ES-I3 (cell line): Measurements from ENCODE around the gene TMA7.

Experiments used
- H3K36me3 ChIP-seq: 2 replicates; pipeline ENCODE4 v1.6.1; 2013; ENCODE audit warnings: mild to moderate bottlenecking, low read length, control low read depth, moderate library complexity; ENCODE audit not compliant: insufficient read depth
- H3K4me1 ChIP-seq: 2 replicates; pipeline ENCODE4 v1.6.1; 2013; ENCODE audit warnings: mild to moderate bottlenecking, control low read depth, low read length; ENCODE audit not compliant: insufficient read depth
- H3K9ac ChIP-seq: 2 replicates; pipeline ENCODE4 v1.6.1; 2013; ENCODE audit warnings: low read depth, mild to moderate bottlenecking, low read length, moderate library complexity
- H3K9me3 ChIP-seq: 2 replicates; pipeline ENCODE4 v1.6.1; 2013; ENCODE audit warnings: mild to moderate bottlenecking, low read length, moderate library complexity; ENCODE audit not compliant: control insufficient read depth, insufficient read depth

TMA7 gene

GRCh38 chr3:48404440-48405342 is 35.4 kb upstream of the TMA7 start:
- Histone ChIP-seq H3K36me3 (peaks cover 14% of the 10 kb centered on the region), H3K4me1 (no peaks in the 10 kb centered on the region), H3K9me3 (no peaks in the 10 kb centered on the region), H3K9ac (no peak overlapping the region)

- H3K36me3 ChIP-seq = peaks cover 14% of the 10 kb centered on the region
- H3K9ac ChIP-seq = no peak overlapping the region
- no peaks in the 10 kb centered on the region for H3K4me1 ChIP-seq
- H3K9me3 ChIP-seq = no peaks in the 10 kb centered on the region
These were observed 34.6 kb upstream of the TMA7 start for GRCh38 chr3:48405343-48405881.

- Histone ChIP-seq H3K36me3 (peaks cover 14% of the 10 kb centered on the region), H3K9me3 (no peaks in the 10 kb centered on the region), H3K9ac (no peak overlapping the region), H3K4me1 (no peaks in the 10 kb centered on the region)
These were observed 34.1 kb upstream of the TMA7 start for GRCh38 chr3:48405971-48406370.

GRCh38 chr3:48406443-48407431 is 33.3 kb upstream of the TMA7 start:
- no peaks in the 10 kb centered on the region for H3K9me3 ChIP-seq
- H3K4me1 ChIP-seq = no peaks in the 10 kb centered on the region
- H3K9ac ChIP-seq = no peak overlapping the region
- peaks cover 17% of the 10 kb centered on the region for H3K36me3 ChIP-seq

- Histone ChIP-seq H3K9me3 (no peaks in the 10 kb centered on the region), H3K4me1 (no peaks in the 10 kb centered on the region), H3K36me3 (peaks cover 17% of the 10 kb centered on the region)
These were observed 32.4 kb upstream of the TMA7 start for GRCh38 chr3:48407542-48408099.

GRCh38 chr3:48408823-48409281 is 31.2 kb upstream of the TMA7 start:
- Histone ChIP-seq H3K4me1 (no peaks in the 10 kb centered on the region), H3K9me3 (no peaks in the 10 kb centered on the region), H3K9ac (no peak overlapping the region), H3K36me3 (peaks cover 14% of the 10 kb centered on the region)

More at GRCh38 chr3:48407542-48408099, 32.4 kb upstream of the TMA7 start:
- no peak overlapping the region for H3K9ac ChIP-seq

GRCh38 chr3:48409291-48410201 is 30.5 kb upstream of the TMA7 start:
- H3K4me1 ChIP-seq = no peaks in the 10 kb centered on the region
- H3K36me3 ChIP-seq = peaks cover 14% of the 10 kb centered on the region
- H3K9ac ChIP-seq = no peak overlapping the region
- H3K9me3 ChIP-seq = no peaks in the 10 kb centered on the region

- Histone ChIP-seq H3K4me1 (no peaks in the 10 kb centered on the region), H3K36me3 (peaks cover 14% of the 10 kb centered on the region), H3K9me3 (no peaks in the 10 kb centered on the region), H3K9ac (no peak overlapping the region)
These were observed 29.6 kb upstream of the TMA7 start for GRCh38 chr3:48410205-48411040.

- no peaks in the 10 kb centered on the region for H3K9me3 ChIP-seq
- no peaks in the 10 kb centered on the region for H3K4me1 ChIP-seq
- H3K36me3 ChIP-seq = peaks cover 14% of the 10 kb centered on the region
- H3K9ac ChIP-seq = no peak overlapping the region
These were observed 28.9 kb upstream of the TMA7 start for GRCh38 chr3:48411041-48411588.

GRCh38 chr3:48411606-48412374 is 28.3 kb upstream of the TMA7 start:
- H3K9me3 ChIP-seq = no peaks in the 10 kb centered on the region
- no peaks in the 10 kb centered on the region for H3K4me1 ChIP-seq
- no peak overlapping the region for H3K9ac ChIP-seq
- peaks cover 14% of the 10 kb centered on the region for H3K36me3 ChIP-seq

GRCh38 chr3:48412375-48413001 is 27.6 kb upstream of the TMA7 start:
- Histone ChIP-seq H3K9ac (no peak overlapping the region), H3K4me1 (no peaks in the 10 kb centered on the region), H3K36me3 (peaks cover 14% of the 10 kb centered on the region), H3K9me3 (no peaks in the 10 kb centered on the region)
